ENCODE results near the gene MAB21L3. TPM values are rescaled to one million over a fixed set of nuclear protein-coding genes. Genes with fewer than 3 reads are reported as not detected.
"Not testable (repeated sequence)": the region's sequence is repeated elsewhere in the genome, so short reads cannot be mapped to it uniquely, and the experiment has no call there.

Gene MAB21L3
- total and polyA plus RNA-seq, 2 experiments from 2014 or later: 0.48 to 1.3 TPM

- TF ChIP-seq, protein P1, sequence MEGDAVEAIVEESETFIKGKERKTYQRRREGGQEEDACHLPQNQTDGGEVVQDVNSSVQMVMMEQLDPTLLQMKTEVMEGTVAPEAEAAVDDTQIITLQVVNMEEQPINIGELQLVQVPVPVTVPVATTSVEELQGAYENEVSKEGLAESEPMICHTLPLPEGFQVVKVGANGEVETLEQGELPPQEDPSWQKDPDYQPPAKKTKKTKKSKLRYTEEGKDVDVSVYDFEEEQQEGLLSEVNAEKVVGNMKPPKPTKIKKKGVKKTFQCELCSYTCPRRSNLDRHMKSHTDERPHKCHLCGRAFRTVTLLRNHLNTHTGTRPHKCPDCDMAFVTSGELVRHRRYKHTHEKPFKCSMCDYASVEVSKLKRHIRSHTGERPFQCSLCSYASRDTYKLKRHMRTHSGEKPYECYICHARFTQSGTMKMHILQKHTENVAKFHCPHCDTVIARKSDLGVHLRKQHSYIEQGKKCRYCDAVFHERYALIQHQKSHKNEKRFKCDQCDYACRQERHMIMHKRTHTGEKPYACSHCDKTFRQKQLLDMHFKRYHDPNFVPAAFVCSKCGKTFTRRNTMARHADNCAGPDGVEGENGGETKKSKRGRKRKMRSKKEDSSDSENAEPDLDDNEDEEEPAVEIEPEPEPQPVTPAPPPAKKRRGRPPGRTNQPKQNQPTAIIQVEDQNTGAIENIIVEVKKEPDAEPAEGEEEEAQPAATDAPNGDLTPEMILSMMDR (IDR thresholded peaks at IDR 0.05; ENCODE audit: low read depth, low read length): no peak
- Histone ChIP-seq H3K27me3 (no peaks in the 10 kb centered on the region), H3K36me3 (no peaks in the 10 kb centered on the region), H3K27ac (no peak overlapping the region), H3K9me3 (ENCODE audit: low read depth) (no peaks in the 10 kb centered on the region), H3K4me1 (ENCODE audit: low read depth) (no peaks in the 10 kb centered on the region), H3K4me3 (no peak overlapping the region)
- DNase-seq (ENCODE audit: low read depth in 1 of 2, low spot score in 1 of 2): no peak
These were observed 27.1 kb downstream of the MAB21L3 start for GRCh38 chr1:116138277-116138792.

GRCh38 chr1:116139592-116140134 is 28.5 kb downstream of the MAB21L3 start:
- Histone ChIP-seq H3K4me3 (no peak overlapping the region), H3K4me1 (ENCODE audit: low read depth) (no peaks in the 10 kb centered on the region), H3K36me3 (no peaks in the 10 kb centered on the region), H3K9me3 (ENCODE audit: low read depth) (no peaks in the 10 kb centered on the region), H3K27ac (no peak overlapping the region), H3K27me3 (no peaks in the 10 kb centered on the region)
- DNase-seq (ENCODE audit: low read depth in 1 of 2, low spot score in 1 of 2): no peak
- TF ChIP-seq, protein P1 (IDR thresholded peaks at IDR 0.05; ENCODE audit: low read depth, low read length): no peak

DNA sequence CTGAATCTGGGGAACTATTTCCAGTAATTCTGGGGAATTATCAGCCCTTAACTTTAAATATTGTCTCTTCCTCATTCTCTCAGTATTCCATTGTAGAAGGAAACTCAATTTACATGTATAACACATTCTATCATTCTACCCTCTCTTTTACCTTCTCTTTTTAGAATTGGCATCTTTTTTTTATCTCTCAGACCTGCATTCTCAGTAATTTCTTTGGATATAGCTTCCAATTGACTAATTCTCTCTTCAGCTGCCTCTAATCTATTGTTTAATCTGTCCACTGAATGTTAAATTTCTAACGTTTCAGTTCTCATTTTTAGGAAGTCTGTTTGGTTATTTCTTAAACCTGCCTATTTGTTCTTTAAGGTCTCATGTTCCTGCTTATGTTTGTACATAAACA is 33.0 kb downstream of the MAB21L3 start:
- Histone ChIP-seq H3K4me3 (no peak overlapping the region), H3K9me3 (ENCODE audit: low read depth) (no peaks in the 10 kb centered on the region), H3K36me3 (no peaks in the 10 kb centered on the region), H3K27me3 (no peaks in the 10 kb centered on the region), H3K27ac (no peak overlapping the region), H3K4me1 (ENCODE audit: low read depth) (peaks cover 6% of the 10 kb centered on the region)
- DNase-seq (ENCODE audit: low read depth in 1 of 2, low spot score in 1 of 2): no peak
- TF ChIP-seq, protein P1 (IDR thresholded peaks at IDR 0.05; ENCODE audit: low read depth, low read length): no peak

GRCh38 chr1:116146447-116147113 is 35.4 kb downstream of the MAB21L3 start:
- H3K27me3 ChIP-seq; H3K27ac ChIP-seq; H3K9me3 ChIP-seq (ENCODE audit: low read depth); DNase-seq (ENCODE audit: low read depth in 1 of 2, low spot score in 1 of 2); H3K4me3 ChIP-seq; H3K36me3 ChIP-seq: not testable (repeated sequence)
- peaks cover 12% of the 10 kb centered on the region for H3K4me1 ChIP-seq (ENCODE audit: low read depth)

DNA sequence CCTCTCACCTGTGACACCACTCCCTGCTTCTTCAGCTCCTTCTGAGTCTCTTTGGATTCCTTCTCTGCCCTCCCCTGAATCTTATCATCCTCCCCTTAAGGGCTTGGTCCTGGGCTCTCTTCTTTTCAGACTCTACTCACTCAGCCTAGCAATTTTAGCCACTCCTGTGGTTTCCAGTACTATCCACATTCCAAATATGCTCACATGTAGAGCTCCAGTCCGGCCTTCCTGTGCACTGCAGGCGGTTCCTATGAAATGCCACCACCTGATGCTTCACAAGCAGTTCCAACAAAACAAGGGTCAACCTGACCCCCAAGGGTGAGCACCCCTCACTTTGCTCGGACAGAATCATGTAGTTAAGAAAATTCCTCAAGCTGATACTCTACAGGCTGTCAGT is 35.9 kb downstream of the MAB21L3 start:
- H3K27ac ChIP-seq: no peak overlapping the region
- H3K9me3 ChIP-seq (ENCODE audit: low read depth): no peaks in the 10 kb centered on the region
- no peak for DNase-seq (ENCODE audit: low read depth in 1 of 2, low spot score in 1 of 2)
- H3K4me1 ChIP-seq (ENCODE audit: low read depth): peaks cover 12% of the 10 kb centered on the region
- no peak overlapping the region for H3K4me3 ChIP-seq
- H3K36me3 ChIP-seq: no peaks in the 10 kb centered on the region
- TF ChIP-seq, protein P1 (IDR thresholded peaks at IDR 0.05; ENCODE audit: low read depth, low read length): no peak
- no peaks in the 10 kb centered on the region for H3K27me3 ChIP-seq

DNA sequence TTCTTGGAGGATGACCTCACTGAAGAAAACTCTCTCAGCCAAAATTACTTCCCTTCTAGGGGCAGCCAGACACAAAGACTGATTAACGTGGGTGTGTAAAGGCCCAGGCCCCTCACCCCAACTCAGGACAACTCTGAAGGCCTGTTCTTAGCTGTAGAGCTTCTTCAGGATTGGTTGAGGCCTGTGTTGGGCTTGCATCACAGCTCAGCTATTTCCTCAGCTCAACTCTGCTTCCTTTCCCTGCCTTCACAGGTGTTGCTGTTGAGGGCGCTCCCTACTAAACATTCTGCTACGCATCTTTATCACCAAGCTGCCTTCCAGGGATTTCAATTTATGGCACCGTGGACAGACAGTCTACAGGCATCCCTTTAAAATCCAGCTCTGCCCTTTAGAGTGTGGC is 36.8 kb downstream of the MAB21L3 start:
- H3K36me3 ChIP-seq: no peaks in the 10 kb centered on the region
- TF ChIP-seq, protein P1 (IDR thresholded peaks at IDR 0.05; ENCODE audit: low read depth, low read length): no peak
- H3K27me3 ChIP-seq: no peaks in the 10 kb centered on the region
- DNase-seq (ENCODE audit: low read depth in 1 of 2, low spot score in 1 of 2): no peak
- H3K4me1 ChIP-seq (ENCODE audit: low read depth): peaks cover 12% of the 10 kb centered on the region
- no peak overlapping the region for H3K4me3 ChIP-seq
- no peak overlapping the region for H3K27ac ChIP-seq
- H3K9me3 ChIP-seq (ENCODE audit: low read depth): no peaks in the 10 kb centered on the region

Data from cardiac muscle cell (in vitro differentiated cells and primary cell).